Smooth muscle cell (in vitro differentiated cells): ENCODE data around the gene ALK. TPM values are rescaled to one million over a fixed set of nuclear protein-coding genes. Genes with fewer than 3 reads are reported as not detected.

ENCODE experiments used
- DNase-seq: peaks from one replicate; lab custom pipeline; 2025; ENCODE audit not compliant: unreplicated experiment; lab: John Stamatoyannopoulos, UW
- H2AFZ ChIP-seq: fragments of 200-600 bp; sonication (generic); 2 replicates; pipeline ENCODE4 v1.6.0; 2016; ENCODE audit warnings: antibody characterized with exemption, low read depth, mild to moderate bottlenecking
- H3F3A ChIP-seq: fragments of 200-600 bp; sonication (generic); 2 replicates; pipeline ENCODE4 v1.6.0; 2017; ENCODE audit warnings: antibody characterized with exemption, low read depth
- H3K27ac ChIP-seq: fragments of 200-600 bp; sonication (generic); 2 replicates; pipeline ENCODE4 v1.5.1; 2016; ENCODE audit warnings: low read depth, mild to moderate bottlenecking
- H3K27me3 ChIP-seq: fragments of 200-600 bp; sonication (generic); 2 replicates; pipeline ENCODE4 v1.6.1; 2016; ENCODE audit warnings: low read depth, mild to moderate bottlenecking
- H3K36me3 ChIP-seq: fragments of 200-600 bp; sonication (generic); 2 replicates; pipeline ENCODE4 v1.5.1; 2016; ENCODE audit warnings: low read depth
- H3K4me1 ChIP-seq: fragments of 200-600 bp; sonication (generic); 2 replicates; pipeline ENCODE4 v1.5.1; 2016; ENCODE audit warnings: low read depth
- H3K4me2 ChIP-seq: fragments of 200-600 bp; sonication (generic); 2 replicates; pipeline ENCODE4 v1.6.0; 2016; ENCODE audit warnings: mild to moderate bottlenecking
- H3K4me3 ChIP-seq: fragments of 200-600 bp; sonication (generic); 2 replicates; pipeline ENCODE4 v1.5.1; 2016; ENCODE audit warnings: mild to moderate bottlenecking
- H3K79me2 ChIP-seq: fragments of 200-600 bp; sonication (generic); 2 replicates; pipeline ENCODE4 v1.6.0; 2016; ENCODE audit warnings: low read depth, mild to moderate bottlenecking
- H3K9ac ChIP-seq: fragments of 200-600 bp; sonication (generic); 2 replicates; pipeline ENCODE4 v1.6.0; 2016; ENCODE audit warnings: low read depth
- H3K9me3 ChIP-seq: fragments of 200-600 bp; sonication (generic); replicated peaks from 2 replicates; pipeline ENCODE4 v1.5.1; 2016; ENCODE audit warnings: low read depth
- H4K20me1 ChIP-seq: fragments of 200-600 bp; sonication (generic); 2 replicates; pipeline ENCODE4 v1.6.0; 2016; ENCODE audit warnings: low read depth
- WGBS: methylation state at CpG from one replicate; pipeline ENCODE4 v1.1.7; 2016; ENCODE audit warnings: low lambda C conversion rate; 5-methylcytosine and 5-hydroxymethylcytosine counted together
- polyA plus RNA-seq: library from polyadenylated mRNA; unstranded; fragments of >200 nt; fragmentation: Nextera tagmentation; extraction: Ambion mirVana; gene quantifications from 2 replicates; pipeline ENCODE4 v1.2.1, GENCODE V29; 2016
- total RNA-seq: library from RNA; depleted of rRNA; stranded (reverse); fragments of >200 nt; gene quantifications from 2 replicates; pipeline ENCODE4 v1.2.3, GENCODE V29; 2014
- TF ChIP-seq, protein P1 (sequence below): fragments of 200-600 bp; sonication (generic); IDR thresholded peaks from 2 replicates; pipeline ENCODE4 v1.5.1; 2017; ENCODE audit warnings: borderline replicate concordance, mild to moderate bottlenecking, antibody characterized with exemption; ENCODE audit not compliant: insufficient read depth, poor library complexity, severe bottlenecking

The ALK gene
- total and polyA plus RNA-seq, 2 experiments from 2014 or later = 0.13 to 0.19 TPM

DNA sequence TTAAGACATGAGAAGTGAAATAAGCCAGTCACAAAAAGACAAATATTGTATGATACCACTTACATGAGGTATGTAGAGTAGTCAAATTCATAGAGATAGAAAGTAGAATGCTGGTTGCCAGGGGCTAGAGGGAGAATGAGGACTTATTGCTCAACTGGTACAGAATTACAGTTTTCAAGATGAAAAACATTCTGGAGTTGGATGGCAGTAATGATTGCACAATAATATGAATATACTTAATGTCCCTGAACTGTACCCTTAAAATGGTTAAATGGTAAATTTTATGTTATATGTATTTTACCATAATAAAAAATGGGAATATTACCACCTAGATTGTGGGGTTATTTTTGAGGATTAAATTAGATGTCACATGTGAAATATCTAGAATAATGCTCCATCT, 465.0 kb downstream of the ALK start:
- H3K27me3 ChIP-seq = no peaks in the 10 kb centered on the region
- H3K4me2 ChIP-seq = no peak overlapping the region
- TF ChIP-seq, protein P1, sequence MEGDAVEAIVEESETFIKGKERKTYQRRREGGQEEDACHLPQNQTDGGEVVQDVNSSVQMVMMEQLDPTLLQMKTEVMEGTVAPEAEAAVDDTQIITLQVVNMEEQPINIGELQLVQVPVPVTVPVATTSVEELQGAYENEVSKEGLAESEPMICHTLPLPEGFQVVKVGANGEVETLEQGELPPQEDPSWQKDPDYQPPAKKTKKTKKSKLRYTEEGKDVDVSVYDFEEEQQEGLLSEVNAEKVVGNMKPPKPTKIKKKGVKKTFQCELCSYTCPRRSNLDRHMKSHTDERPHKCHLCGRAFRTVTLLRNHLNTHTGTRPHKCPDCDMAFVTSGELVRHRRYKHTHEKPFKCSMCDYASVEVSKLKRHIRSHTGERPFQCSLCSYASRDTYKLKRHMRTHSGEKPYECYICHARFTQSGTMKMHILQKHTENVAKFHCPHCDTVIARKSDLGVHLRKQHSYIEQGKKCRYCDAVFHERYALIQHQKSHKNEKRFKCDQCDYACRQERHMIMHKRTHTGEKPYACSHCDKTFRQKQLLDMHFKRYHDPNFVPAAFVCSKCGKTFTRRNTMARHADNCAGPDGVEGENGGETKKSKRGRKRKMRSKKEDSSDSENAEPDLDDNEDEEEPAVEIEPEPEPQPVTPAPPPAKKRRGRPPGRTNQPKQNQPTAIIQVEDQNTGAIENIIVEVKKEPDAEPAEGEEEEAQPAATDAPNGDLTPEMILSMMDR = no peak
- H3K9me3 ChIP-seq = no peaks in the 10 kb centered on the region
- no peaks in the 10 kb centered on the region for H3K79me2 ChIP-seq
- no peak overlapping the region for H3K27ac ChIP-seq
- no peak for DNase-seq
- H3K4me3 ChIP-seq = no peak overlapping the region
- H3K9ac ChIP-seq = no peak overlapping the region
- no peaks in the 10 kb centered on the region for H3K36me3 ChIP-seq
- H3K4me1 ChIP-seq = no peaks in the 10 kb centered on the region
- H4K20me1 ChIP-seq = no peaks in the 10 kb centered on the region
- no peak overlapping the region for H2AFZ ChIP-seq
- no peaks in the 10 kb centered on the region for H3F3A ChIP-seq

GRCh38 chr2:29455200-29455860, 466.1 kb downstream of the ALK start:
- DNase-seq = no peak
- Histone ChIP-seq H3K9ac (no peak overlapping the region), H3K9me3 (no peaks in the 10 kb centered on the region), H2AFZ (no peak overlapping the region), H3K36me3 (no peaks in the 10 kb centered on the region), H3K27me3 (no peaks in the 10 kb centered on the region), H3K79me2 (no peaks in the 10 kb centered on the region), H3K4me3 (no peak overlapping the region), H3K27ac (no peak overlapping the region), H4K20me1 (no peaks in the 10 kb centered on the region), H3K4me1 (no peaks in the 10 kb centered on the region), H3K4me2 (no peak overlapping the region), H3F3A (no peaks in the 10 kb centered on the region)
- WGBS = 76% methylated on average over 6 of the region's 6 CpGs
- TF ChIP-seq, protein P1 = no peak

DNA sequence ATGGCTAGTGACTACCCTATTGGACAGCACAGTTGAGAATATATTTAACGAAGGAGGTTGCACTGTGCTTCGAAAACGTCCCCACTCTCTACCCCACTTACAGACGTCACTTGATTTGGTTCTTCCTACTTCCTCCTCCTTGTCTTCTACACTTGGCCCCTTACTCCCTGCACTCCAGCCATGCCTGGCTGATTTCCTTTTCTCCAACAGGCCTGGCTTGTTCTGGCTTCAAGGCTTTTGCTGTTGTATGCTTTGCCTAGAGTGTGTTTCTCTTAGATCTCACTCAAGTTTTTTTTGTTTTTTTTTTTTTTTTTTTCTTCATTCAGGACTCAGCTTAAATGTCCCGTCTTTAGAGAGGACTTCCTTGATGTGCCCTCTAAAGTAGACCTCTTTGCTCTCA, 469.4 kb downstream of the ALK start:
- no peak overlapping the region for H3K27ac ChIP-seq
- H3K79me2 ChIP-seq = no peaks in the 10 kb centered on the region
- H3K4me2 ChIP-seq = no peak overlapping the region
- H3K27me3 ChIP-seq = no peaks in the 10 kb centered on the region
- DNase-seq = no peak
- H3K36me3 ChIP-seq = no peaks in the 10 kb centered on the region
- TF ChIP-seq, protein P1 = no peak
- no peak overlapping the region for H3K4me3 ChIP-seq
- no peak overlapping the region for H3K9ac ChIP-seq
- H3F3A ChIP-seq = no peaks in the 10 kb centered on the region
- H4K20me1 ChIP-seq = no peaks in the 10 kb centered on the region
- WGBS = 93% methylated on average over 5 of the region's 5 CpGs
- H3K4me1 ChIP-seq = no peaks in the 10 kb centered on the region
- no peaks in the 10 kb centered on the region for H3K9me3 ChIP-seq
- H2AFZ ChIP-seq = no peak overlapping the region

DNA sequence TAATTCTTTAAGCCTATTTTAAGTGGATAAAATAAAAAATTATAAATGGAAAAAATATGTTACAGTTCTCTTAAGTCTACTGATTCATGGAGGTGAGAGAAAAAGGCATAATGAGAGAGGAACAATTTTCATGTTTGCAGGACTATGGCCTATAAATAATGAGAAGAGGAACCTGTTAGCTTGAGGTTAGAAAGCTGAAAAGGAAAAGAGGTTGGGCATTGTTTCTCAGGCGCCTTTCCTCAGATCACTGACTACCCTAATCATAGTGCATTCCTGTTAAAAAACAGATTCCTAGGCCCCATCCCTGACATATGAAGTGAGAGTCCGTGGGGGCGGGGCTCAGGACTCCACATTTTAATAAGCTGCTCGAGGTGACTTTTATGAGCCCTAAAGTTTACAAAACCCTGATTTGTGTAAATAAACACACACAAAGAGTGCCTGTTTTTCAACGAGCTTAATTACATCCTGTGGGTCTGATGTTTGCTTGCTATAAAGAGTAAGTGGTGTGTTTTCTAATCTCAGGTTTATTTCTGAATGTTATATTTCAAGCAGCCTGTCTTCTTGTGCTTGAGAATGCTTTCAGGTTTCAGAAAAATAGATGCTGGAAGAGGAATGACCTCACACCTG, 470.7 kb downstream of the ALK start:
- Histone ChIP-seq H3K79me2 (no peaks in the 10 kb centered on the region), H4K20me1 (no peaks in the 10 kb centered on the region), H3K4me3 (no peak overlapping the region), H2AFZ (no peak overlapping the region), H3K36me3 (no peaks in the 10 kb centered on the region), H3K9ac (no peak overlapping the region), H3K4me2 (no peak overlapping the region), H3K4me1 (no peaks in the 10 kb centered on the region), H3K27ac (no peak overlapping the region), H3F3A (no peaks in the 10 kb centered on the region), H3K9me3 (no peaks in the 10 kb centered on the region), H3K27me3 (no peaks in the 10 kb centered on the region)
- DNase-seq = no peak
- TF ChIP-seq, protein P1 = no peak
- WGBS = 58% methylated on average over 5 of the region's 5 CpGs
